SK-N-SH (cell line): ENCODE data around the gene BNC2. TPM values are rescaled to one million over a fixed set of nuclear protein-coding genes. Genes with fewer than 3 reads are reported as not detected.

Experiments used
- CTCF ChIA-PET: fragments of 300-600, 350-600 bp; formaldehyde crosslinking; extraction: SDS; loops from one replicate; lab custom pipeline; 2021; lab: Yijun Ruan, JAX
- POLR2A ChIA-PET: fragments of 350-600 bp; sonication (Branson Sonifier 250); formaldehyde crosslinking; extraction: SDS; loops from one replicate; lab custom pipeline; 2020; ENCODE audit warnings: antibody characterized with exemption, inconsistent platforms; lab: Yijun Ruan, JAX
- DNase-seq: peaks from one replicate; pipeline ENCODE4 v3.0.0; 2012
- H2AFZ ChIP-seq: fragments of 200-600 bp; sonication (generic); 2 replicates; pipeline ENCODE4 v1.8.1; 2016; ENCODE audit warnings: antibody characterized with exemption, mild to moderate bottlenecking, low read depth
- H3F3A ChIP-seq: fragments of 200-600 bp; sonication (generic); replicated peaks from 2 replicates; pipeline ENCODE3; 2016; ENCODE audit warnings: antibody characterized with exemption, mild to moderate bottlenecking; ENCODE audit not compliant: insufficient read depth
- H3K27ac ChIP-seq, 2 experiments: fragments of 200-500 bp in 1 of 2; fragments of 200-600 bp in 1 of 2; sonication (Bioruptor generic) in 1 of 2; sonication (generic), shearing (Covaris generic) in 1 of 2; 2 replicates each; pipeline versions ENCODE4 v1.5.1 to v1.6.1; 2014 to 2016; ENCODE audit warnings: low read depth in 2 of 2, inconsistent platforms in 1 of 2, low read length in 1 of 2, mild to moderate bottlenecking in 1 of 2, mixed read lengths in 1 of 2
- H3K27me3 ChIP-seq: fragments of 200-600 bp; sonication (generic), shearing (Covaris generic); 2 replicates; pipeline ENCODE4 v1.6.1; 2016; ENCODE audit warnings: mixed run types; ENCODE audit not compliant: insufficient read depth
- H3K36me3 ChIP-seq, 2 experiments: fragments of 200-500 bp in 1 of 2; fragments of 200-600 bp in 1 of 2; sonication (Bioruptor generic) in 1 of 2; sonication (generic) in 1 of 2; replicated peaks in 1 of 2; 2 replicates each; pipeline versions ENCODE3 to v1.5.1; 2014 to 2016; ENCODE audit warnings: low read length in 1 of 2, mild to moderate bottlenecking in 1 of 2; ENCODE audit not compliant: insufficient read depth in 2 of 2, control insufficient read depth in 1 of 2
- H3K4me1 ChIP-seq, 2 experiments: fragments of 200-500 bp in 1 of 2; fragments of 200-600 bp in 1 of 2; sonication (Bioruptor generic) in 1 of 2; sonication (generic), shearing (Covaris generic) in 1 of 2; 2 replicates each; pipeline versions ENCODE4 v1.5.1 to v1.6.1; 2014 to 2016; ENCODE audit warnings: low read depth in 1 of 2, low read length in 1 of 2, mixed run types in 1 of 2; ENCODE audit not compliant: insufficient read depth in 2 of 2, control insufficient read depth in 1 of 2
- H3K4me2 ChIP-seq: fragments of 200-600 bp; sonication (generic), shearing (Covaris generic); 2 replicates; pipeline ENCODE4 v1.6.1; 2017; ENCODE audit warnings: mixed run types
- H3K4me3 ChIP-seq, 2 experiments: fragments of 200-500 bp in 1 of 2; fragments of 200-600 bp in 1 of 2; sonication (Bioruptor generic) in 1 of 2; sonication (generic), shearing (Covaris generic) in 1 of 2; 2 replicates each; pipeline versions ENCODE4 v1.5.1 to v1.8.1; 2014 to 2016; ENCODE audit warnings: low read depth in 2 of 2, inconsistent platforms in 1 of 2, low read length in 1 of 2, mild to moderate bottlenecking in 1 of 2, mixed read lengths in 1 of 2, moderate library complexity in 1 of 2
- H3K79me2 ChIP-seq: fragments of 200-600 bp; sonication (generic); 2 replicates; pipeline ENCODE4 v1.8.1; 2017; ENCODE audit warnings: mild to moderate bottlenecking; ENCODE audit not compliant: insufficient read depth
- H3K9ac ChIP-seq: fragments of 200-600 bp; sonication (generic); 2 replicates; pipeline ENCODE4 v1.6.1; 2017; ENCODE audit warnings: mixed run types
- H3K9me2 ChIP-seq: fragments of 200-600 bp; sonication (generic); 2 replicates; pipeline ENCODE4 v1.6.1; 2017; ENCODE audit warnings: mixed run types
- H3K9me3 ChIP-seq: fragments of 200-600 bp; sonication (generic); 2 replicates; pipeline ENCODE4 v1.6.1; 2017; ENCODE audit warnings: mixed run types, mild to moderate bottlenecking, moderate library complexity
- H4K20me1 ChIP-seq: fragments of 200-600 bp; sonication (generic); 2 replicates; pipeline ENCODE4 v1.6.1; 2017; ENCODE audit warnings: mild to moderate bottlenecking, mixed run types; ENCODE audit not compliant: insufficient read depth
- CHD2 ChIP-seq: fragments of 150-350 bp; IDR thresholded peaks from 2 replicates; pipeline ENCODE4 v1.6.1; 2018; ENCODE audit warnings: low read length; ENCODE audit not compliant: partially characterized antibody
- EZH2phosphoT487 ChIP-seq: fragments of 200-600 bp; sonication (generic); IDR thresholded peaks from 2 replicates; pipeline ENCODE4 v1.6.1; 2017; ENCODE audit warnings: low read depth, mixed run types, mild to moderate bottlenecking, antibody characterized with exemption, moderate library complexity, borderline replicate concordance
- FOXJ3 ChIP-seq: sonication (generic); formaldehyde crosslinking; IDR thresholded peaks from 2 replicates; pipeline ENCODE4 v1.5.1; 2020; ENCODE audit warnings: mild to moderate bottlenecking, missing genetic modification reagents
- FOXM1 ChIP-seq: IDR thresholded peaks from 2 replicates; pipeline ENCODE4 v1.4.0; 2012; ENCODE audit warnings: low read depth, mild to moderate bottlenecking
- GABPA ChIP-seq: IDR thresholded peaks from 2 replicates; pipeline ENCODE4 v1.4.0; 2012; ENCODE audit warnings: low read depth, mild to moderate bottlenecking
- MXI1 ChIP-seq: IDR thresholded peaks from 2 replicates; pipeline ENCODE4 v1.6.1; 2012; ENCODE audit warnings: mild to moderate bottlenecking, low read depth, low read length, improper control_type of control experiment
- RCOR1 ChIP-seq: fragments of 150-350 bp; IDR thresholded peaks from 2 replicates; pipeline ENCODE4 v1.6.1; 2017; ENCODE audit warnings: antibody characterized with exemption, low read length
- SIN3A ChIP-seq: IDR thresholded peaks from 2 replicates; pipeline ENCODE4 v1.6.1; 2012; ENCODE audit warnings: low read depth, mild to moderate bottlenecking, low read length, moderate library complexity, borderline replicate concordance
- SMC3 ChIP-seq: IDR thresholded peaks from 2 replicates; pipeline ENCODE4 v1.6.1; 2012; ENCODE audit warnings: low read depth, low read length, improper control_type of control experiment
- TAF1 ChIP-seq: IDR thresholded peaks from 2 replicates; pipeline ENCODE4 v1.6.1; 2012; ENCODE audit warnings: low read depth, mild to moderate bottlenecking, low read length, moderate library complexity, borderline replicate concordance
- polyA plus RNA-seq, 3 experiments: library from polyadenylated mRNA; depleted of rRNA; stranded (reverse); fragments of >200 nt; gene quantifications; 2 replicates each; pipeline ENCODE4 v1.2.3, GENCODE V29; 2012
- TF ChIP-seq, protein P1 (sequence below): IDR thresholded peaks from 2 replicates; pipeline ENCODE4; 2012
- TF ChIP-seq, protein P2 (sequence below): IDR thresholded peaks from 2 replicates; pipeline ENCODE4 v1.4.0; 2012; ENCODE audit warnings: low read depth, borderline replicate concordance
- TF ChIP-seq, protein P3 (sequence below): IDR thresholded peaks from 2 replicates; pipeline ENCODE4 v1.6.1; 2012; ENCODE audit warnings: mild to moderate bottlenecking, low read depth, low read length, moderate library complexity
- TF ChIP-seq, protein P4 (sequence below): IDR thresholded peaks from 2 replicates; pipeline ENCODE4 v1.4.0; 2012; ENCODE audit warnings: low read depth
- TF ChIP-seq, protein P5 (sequence below): fragments of 200-600 bp; sonication (generic); IDR thresholded peaks from 2 replicates; pipeline ENCODE4 v1.6.1; 2017; ENCODE audit warnings: antibody characterized with exemption, mild to moderate bottlenecking, moderate library complexity

BNC2 gene
- polyA plus RNA-seq, 1 of the 3 experiments (the other 2 are of a cell fraction) = 8.8 TPM

DNA sequence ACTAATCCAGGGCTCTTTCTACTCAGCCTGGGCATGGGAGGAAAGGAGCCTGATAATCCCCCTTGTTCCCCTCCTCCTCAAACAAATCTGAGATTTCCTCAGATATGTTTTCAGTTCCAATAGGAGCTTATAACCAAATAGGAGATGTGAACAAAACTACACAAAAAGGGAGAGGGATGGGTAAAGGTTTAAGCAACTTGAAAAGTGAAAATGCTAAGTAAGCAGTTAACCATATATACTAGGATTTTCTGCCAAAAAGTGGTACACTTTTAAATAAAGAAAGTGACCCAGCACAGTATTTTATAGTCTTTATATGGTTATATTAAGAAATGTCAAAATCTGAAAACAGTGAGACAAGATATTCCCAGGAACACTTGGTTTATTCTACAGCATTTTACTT is 275.7 kb downstream of the BNC2 start:
- no peaks in the 10 kb centered on the region for H3K36me3 ChIP-seq
- ChIA-PET POLR2A (no interaction called here), CTCF (interaction anchor here (1.7 kb wide), 1 partner anchor 19 kb away, joined by 5 read pairs; no protein-coding TSS in a partner anchor)
- H2AFZ ChIP-seq = no peak overlapping the region
- TF ChIP-seq CHD2 = no peak
- TF ChIP-seq, protein P1, sequence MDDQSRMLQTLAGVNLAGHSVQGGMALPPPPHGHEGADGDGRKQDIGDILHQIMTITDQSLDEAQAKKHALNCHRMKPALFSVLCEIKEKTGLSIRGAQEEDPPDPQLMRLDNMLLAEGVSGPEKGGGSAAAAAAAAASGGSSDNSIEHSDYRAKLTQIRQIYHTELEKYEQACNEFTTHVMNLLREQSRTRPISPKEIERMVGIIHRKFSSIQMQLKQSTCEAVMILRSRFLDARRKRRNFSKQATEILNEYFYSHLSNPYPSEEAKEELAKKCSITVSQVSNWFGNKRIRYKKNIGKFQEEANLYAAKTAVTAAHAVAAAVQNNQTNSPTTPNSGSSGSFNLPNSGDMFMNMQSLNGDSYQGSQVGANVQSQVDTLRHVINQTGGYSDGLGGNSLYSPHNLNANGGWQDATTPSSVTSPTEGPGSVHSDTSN = no peak
- TF ChIP-seq SIN3A = no peak
- TF ChIP-seq MXI1 = no peak
- TF ChIP-seq RCOR1 = no peak
- TF ChIP-seq, protein P2, sequence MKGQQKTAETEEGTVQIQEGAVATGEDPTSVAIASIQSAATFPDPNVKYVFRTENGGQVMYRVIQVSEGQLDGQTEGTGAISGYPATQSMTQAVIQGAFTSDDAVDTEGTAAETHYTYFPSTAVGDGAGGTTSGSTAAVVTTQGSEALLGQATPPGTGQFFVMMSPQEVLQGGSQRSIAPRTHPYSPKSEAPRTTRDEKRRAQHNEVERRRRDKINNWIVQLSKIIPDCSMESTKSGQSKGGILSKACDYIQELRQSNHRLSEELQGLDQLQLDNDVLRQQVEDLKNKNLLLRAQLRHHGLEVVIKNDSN = no peak
- TF ChIP-seq EZH2phosphoT487 = no peak
- TF ChIP-seq, protein P3, sequence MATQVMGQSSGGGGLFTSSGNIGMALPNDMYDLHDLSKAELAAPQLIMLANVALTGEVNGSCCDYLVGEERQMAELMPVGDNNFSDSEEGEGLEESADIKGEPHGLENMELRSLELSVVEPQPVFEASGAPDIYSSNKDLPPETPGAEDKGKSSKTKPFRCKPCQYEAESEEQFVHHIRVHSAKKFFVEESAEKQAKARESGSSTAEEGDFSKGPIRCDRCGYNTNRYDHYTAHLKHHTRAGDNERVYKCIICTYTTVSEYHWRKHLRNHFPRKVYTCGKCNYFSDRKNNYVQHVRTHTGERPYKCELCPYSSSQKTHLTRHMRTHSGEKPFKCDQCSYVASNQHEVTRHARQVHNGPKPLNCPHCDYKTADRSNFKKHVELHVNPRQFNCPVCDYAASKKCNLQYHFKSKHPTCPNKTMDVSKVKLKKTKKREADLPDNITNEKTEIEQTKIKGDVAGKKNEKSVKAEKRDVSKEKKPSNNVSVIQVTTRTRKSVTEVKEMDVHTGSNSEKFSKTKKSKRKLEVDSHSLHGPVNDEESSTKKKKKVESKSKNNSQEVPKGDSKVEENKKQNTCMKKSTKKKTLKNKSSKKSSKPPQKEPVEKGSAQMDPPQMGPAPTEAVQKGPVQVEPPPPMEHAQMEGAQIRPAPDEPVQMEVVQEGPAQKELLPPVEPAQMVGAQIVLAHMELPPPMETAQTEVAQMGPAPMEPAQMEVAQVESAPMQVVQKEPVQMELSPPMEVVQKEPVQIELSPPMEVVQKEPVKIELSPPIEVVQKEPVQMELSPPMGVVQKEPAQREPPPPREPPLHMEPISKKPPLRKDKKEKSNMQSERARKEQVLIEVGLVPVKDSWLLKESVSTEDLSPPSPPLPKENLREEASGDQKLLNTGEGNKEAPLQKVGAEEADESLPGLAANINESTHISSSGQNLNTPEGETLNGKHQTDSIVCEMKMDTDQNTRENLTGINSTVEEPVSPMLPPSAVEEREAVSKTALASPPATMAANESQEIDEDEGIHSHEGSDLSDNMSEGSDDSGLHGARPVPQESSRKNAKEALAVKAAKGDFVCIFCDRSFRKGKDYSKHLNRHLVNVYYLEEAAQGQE = no peak
- no peak for TF ChIP-seq SMC3
- no peak for TF ChIP-seq FOXM1
- TF ChIP-seq, protein P4, sequence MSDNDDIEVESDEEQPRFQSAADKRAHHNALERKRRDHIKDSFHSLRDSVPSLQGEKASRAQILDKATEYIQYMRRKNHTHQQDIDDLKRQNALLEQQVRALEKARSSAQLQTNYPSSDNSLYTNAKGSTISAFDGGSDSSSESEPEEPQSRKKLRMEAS = no peak
- TF ChIP-seq, protein P5, sequence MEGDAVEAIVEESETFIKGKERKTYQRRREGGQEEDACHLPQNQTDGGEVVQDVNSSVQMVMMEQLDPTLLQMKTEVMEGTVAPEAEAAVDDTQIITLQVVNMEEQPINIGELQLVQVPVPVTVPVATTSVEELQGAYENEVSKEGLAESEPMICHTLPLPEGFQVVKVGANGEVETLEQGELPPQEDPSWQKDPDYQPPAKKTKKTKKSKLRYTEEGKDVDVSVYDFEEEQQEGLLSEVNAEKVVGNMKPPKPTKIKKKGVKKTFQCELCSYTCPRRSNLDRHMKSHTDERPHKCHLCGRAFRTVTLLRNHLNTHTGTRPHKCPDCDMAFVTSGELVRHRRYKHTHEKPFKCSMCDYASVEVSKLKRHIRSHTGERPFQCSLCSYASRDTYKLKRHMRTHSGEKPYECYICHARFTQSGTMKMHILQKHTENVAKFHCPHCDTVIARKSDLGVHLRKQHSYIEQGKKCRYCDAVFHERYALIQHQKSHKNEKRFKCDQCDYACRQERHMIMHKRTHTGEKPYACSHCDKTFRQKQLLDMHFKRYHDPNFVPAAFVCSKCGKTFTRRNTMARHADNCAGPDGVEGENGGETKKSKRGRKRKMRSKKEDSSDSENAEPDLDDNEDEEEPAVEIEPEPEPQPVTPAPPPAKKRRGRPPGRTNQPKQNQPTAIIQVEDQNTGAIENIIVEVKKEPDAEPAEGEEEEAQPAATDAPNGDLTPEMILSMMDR = no peak
- no peak for TF ChIP-seq FOXJ3 (CRISPR knock-in tag)
- no peak for TF ChIP-seq GABPA
- TF ChIP-seq TAF1 = no peak
- H3K79me2 ChIP-seq = 0 out of 2 replicates have a peak, but pooled peaks cover 7% of the 10 kb centered on the region
- H3K9me3 ChIP-seq = no peaks in the 10 kb centered on the region
- H3K27ac ChIP-seq = no peak overlapping the region
- H3K4me2 ChIP-seq = no peak overlapping the region
- no peaks in the 10 kb centered on the region for H4K20me1 ChIP-seq
- H3F3A ChIP-seq = no peaks in the 10 kb centered on the region
- no peak overlapping the region for H3K9ac ChIP-seq
- no peaks in the 10 kb centered on the region for H3K9me2 ChIP-seq
- DNase-seq = no peak
- peaks cover 0 to 5% of the 10 kb centered on the region in 2 experiments; a peak in 2 of 4 replicates for H3K4me1 ChIP-seq
- no peak overlapping the region for H3K4me3 ChIP-seq
- no peaks in the 10 kb centered on the region for H3K27me3 ChIP-seq
